DOHH2 (cell line): ENCODE measurements around the gene PKD1L1.

Experiments
- H3F3A ChIP-seq: fragments of 200-600 bp; sonication (generic), shearing (Covaris generic); 2 replicates; pipeline ENCODE4 v1.6.0; 2016; ENCODE audit warnings: antibody characterized with exemption, mild to moderate bottlenecking; ENCODE audit not compliant: control insufficient read depth, insufficient read depth
- H3K27ac ChIP-seq: fragments of 200-600 bp; sonication (generic); 2 replicates; pipeline ENCODE4 v1.5.1; 2014; ENCODE audit warnings: low read depth, mild to moderate bottlenecking, low read length, moderate library complexity
- H3K27me3 ChIP-seq: fragments of 200-600 bp; sonication (generic); 2 replicates; pipeline ENCODE4 v1.6.1; 2014; ENCODE audit warnings: mild to moderate bottlenecking, low read length, mixed read lengths; ENCODE audit not compliant: control insufficient read depth
- H3K36me3 ChIP-seq: fragments of 200-600 bp; sonication (generic); 2 replicates; pipeline ENCODE4 v1.6.1; 2014; ENCODE audit warnings: mild to moderate bottlenecking, low read length, moderate library complexity, mixed read lengths; ENCODE audit not compliant: control insufficient read depth
- H3K4me1 ChIP-seq: fragments of 200-600 bp; sonication (generic); 2 replicates; pipeline ENCODE4 v1.6.1; 2014; ENCODE audit warnings: mild to moderate bottlenecking, low read length, mixed read lengths; ENCODE audit not compliant: control insufficient read depth
- H3K4me2 ChIP-seq: fragments of 200-600 bp; sonication (generic); 2 replicates; pipeline ENCODE4 v1.6.0; 2014; ENCODE audit warnings: mild to moderate bottlenecking, low read length, moderate library complexity
- H3K4me3 ChIP-seq: fragments of 200-600 bp; sonication (generic); 2 replicates; pipeline ENCODE4 v1.5.1; 2014; ENCODE audit warnings: mild to moderate bottlenecking, low read length, mixed read lengths
- H3K79me2 ChIP-seq: fragments of 200-600 bp; sonication (generic); 2 replicates; pipeline ENCODE4 v1.6.1; 2014; ENCODE audit warnings: mild to moderate bottlenecking, low read length, mixed read lengths; ENCODE audit not compliant: control insufficient read depth
- H3K9me2 ChIP-seq: fragments of 200-600 bp; sonication (generic); replicated peaks from 2 replicates; pipeline ENCODE4 v1.6.1; 2014; ENCODE audit warnings: mild to moderate bottlenecking, low read length, mixed read lengths; ENCODE audit not compliant: control insufficient read depth
- H3K9me3 ChIP-seq: fragments of 200-600 bp; sonication (generic); 2 replicates; pipeline ENCODE4 v1.6.1; 2014; ENCODE audit warnings: antibody characterized with exemption, low read length, mixed read lengths; ENCODE audit not compliant: control insufficient read depth, insufficient read depth
- H4K20me1 ChIP-seq: fragments of 200-600 bp; sonication (generic); 2 replicates; pipeline ENCODE4 v1.6.0; 2014; ENCODE audit warnings: low read depth, mild to moderate bottlenecking, antibody characterized with exemption, low read length, moderate library complexity; ENCODE audit not compliant: control insufficient read depth, insufficient read depth
- CTCF ChIP-seq: fragments of 200-600 bp; sonication (generic); IDR thresholded peaks from one replicate; pipeline ENCODE4 v1.5.1; 2014; ENCODE audit warnings: antibody characterized with exemption, mild to moderate bottlenecking, low read depth, low read length; ENCODE audit not compliant: poor library complexity, severe bottlenecking
- EZH2phosphoT487 ChIP-seq: fragments of 200-600 bp; sonication (generic); IDR thresholded peaks from 2 replicates; pipeline ENCODE4 v1.6.1; 2017; ENCODE audit warnings: borderline replicate concordance, mild to moderate bottlenecking, antibody characterized with exemption, low read length, moderate library complexity, mixed read lengths

Gene PKD1L1

DNA sequence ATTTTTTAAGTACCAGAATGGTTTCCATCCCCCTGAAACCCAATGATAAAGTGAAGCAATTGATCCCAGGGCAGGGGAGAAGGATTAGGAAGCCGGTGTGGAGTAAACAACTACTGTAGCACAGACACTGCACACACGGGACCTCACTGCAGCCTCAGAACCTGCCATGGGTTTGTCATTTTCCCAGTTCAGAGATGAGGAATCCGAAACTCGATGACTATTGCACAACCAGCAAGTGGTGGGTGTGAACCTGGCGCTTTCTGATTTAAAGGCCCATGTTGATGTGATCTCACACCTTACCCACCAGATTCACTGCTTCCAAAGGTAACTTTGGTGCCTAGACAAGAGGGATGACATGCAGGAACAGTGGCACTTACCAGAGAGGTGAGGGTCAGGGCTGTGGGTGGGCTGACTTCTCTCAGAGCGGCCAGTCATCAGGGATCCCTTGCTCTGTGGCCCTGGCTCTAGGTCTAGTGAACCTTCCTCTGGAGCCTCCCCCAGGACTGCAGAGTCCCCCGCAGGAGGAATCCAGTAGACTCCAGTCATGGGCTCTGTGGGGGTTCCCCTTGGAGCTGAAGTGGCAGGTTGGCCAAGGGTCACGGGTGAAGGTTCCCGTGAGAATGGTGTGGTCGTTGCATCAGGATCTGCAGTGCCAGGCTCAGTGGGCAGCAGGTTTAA, 62.8 kb downstream of the PKD1L1 start:
- Histone ChIP-seq H3K4me3 (no peak overlapping the region), H3F3A (no peaks in the 10 kb centered on the region), H3K4me2 (no peak overlapping the region), H3K27ac (no peak overlapping the region), H3K9me3 (no peaks in the 10 kb centered on the region), H4K20me1 (no peaks in the 10 kb centered on the region), H3K79me2 (no peaks in the 10 kb centered on the region), H3K4me1 (no peaks in the 10 kb centered on the region), H3K36me3 (no peaks in the 10 kb centered on the region), H3K9me2 (no peaks in the 10 kb centered on the region), H3K27me3 (peaks cover 32% of the 10 kb centered on the region)
- TF ChIP-seq EZH2phosphoT487 (no peak), CTCF (no peak)

GRCh38 chr7:47884675-47885074, 63.6 kb downstream of the PKD1L1 start:
- Histone ChIP-seq H3K4me1 (no peaks in the 10 kb centered on the region), H3K4me2 (no peak overlapping the region), H3K4me3 (no peak overlapping the region), H3K9me3 (no peaks in the 10 kb centered on the region), H3K36me3 (no peaks in the 10 kb centered on the region), H3K79me2 (no peaks in the 10 kb centered on the region), H3K27ac (no peak overlapping the region), H3K9me2 (no peaks in the 10 kb centered on the region), H3K27me3 (peaks cover 32% of the 10 kb centered on the region), H3F3A (no peaks in the 10 kb centered on the region), H4K20me1 (no peaks in the 10 kb centered on the region)
- TF ChIP-seq CTCF (no peak), EZH2phosphoT487 (no peak)

- Histone ChIP-seq H3K4me1 (no peaks in the 10 kb centered on the region), H3K9me2 (no peaks in the 10 kb centered on the region), H3K4me2 (no peak overlapping the region), H3F3A (no peaks in the 10 kb centered on the region), H3K27ac (no peak overlapping the region), H3K79me2 (no peaks in the 10 kb centered on the region), H3K27me3 (peaks cover 32% of the 10 kb centered on the region), H3K4me3 (no peak overlapping the region), H3K9me3 (no peaks in the 10 kb centered on the region), H4K20me1 (no peaks in the 10 kb centered on the region), H3K36me3 (no peaks in the 10 kb centered on the region)
- TF ChIP-seq EZH2phosphoT487: no peak
These were observed 65.6 kb downstream of the PKD1L1 start for GRCh38 chr7:47882635-47883034.

DNA sequence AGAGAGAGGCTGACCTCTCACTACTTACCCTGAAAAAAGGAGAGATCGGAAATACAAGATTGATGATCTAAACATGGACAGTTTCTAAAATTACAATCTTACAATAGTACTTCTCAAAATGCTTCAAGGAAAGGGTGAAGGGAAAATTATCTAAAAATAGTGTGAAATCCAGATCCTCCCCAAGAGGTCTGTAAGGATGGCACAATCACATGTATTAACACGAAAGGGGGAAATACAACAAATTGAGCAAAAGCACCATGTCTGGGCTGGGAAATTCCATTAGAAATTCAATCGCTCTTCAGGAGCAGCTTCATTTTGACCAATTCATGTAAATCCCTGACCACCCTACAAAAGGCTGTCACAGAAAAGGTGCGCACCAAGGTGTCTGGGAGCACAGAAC, 67.0 kb downstream of the PKD1L1 start:
- Histone ChIP-seq H3K27me3 (peaks cover 32% of the 10 kb centered on the region), H3K79me2 (no peaks in the 10 kb centered on the region), H3F3A (no peaks in the 10 kb centered on the region), H4K20me1 (no peaks in the 10 kb centered on the region), H3K4me2 (no peak overlapping the region), H3K27ac (no peak overlapping the region), H3K4me3 (no peak overlapping the region), H3K4me1 (no peaks in the 10 kb centered on the region), H3K9me2 (no peaks in the 10 kb centered on the region), H3K9me3 (no peaks in the 10 kb centered on the region), H3K36me3 (no peaks in the 10 kb centered on the region)
- TF ChIP-seq EZH2phosphoT487 (no peak), CTCF (no peak)
